HepG2 (cell line): ENCODE measurements around the gene MFF. TPM values are rescaled to one million over a fixed set of nuclear protein-coding genes. Genes with fewer than 3 reads are reported as not detected.

Experiments used
- ATAC-seq: fragments of 200-7000 bp; cut with Tn5 transposase; 3 replicates; pipeline ENCODE4 v1.9.1; 2020; ENCODE audit warnings: mild to moderate bottlenecking, moderate library complexity
- BruUV-seq: library from RNA; stranded (reverse); fragments of 400-500 nt; replicated peaks from 2 replicates; lab custom pipeline; 2021; lab: Mats Ljungman, UMichigan
- CTCF ChIA-PET: fragments of 300-600 bp; formaldehyde crosslinking; extraction: SDS; loops from one replicate; lab custom pipeline; 2021; ENCODE audit warnings: low total read pairs, inconsistent platforms, low intra/inter-chr PET ratio; lab: Yijun Ruan, JAX
- POLR2A ChIA-PET: fragments of 350-600 bp; sonication (Branson Sonifier 250); formaldehyde crosslinking; loops from one replicate; lab custom pipeline; 2020; ENCODE audit warnings: antibody characterized with exemption, inconsistent platforms; lab: Yijun Ruan, JAX
- DNase-seq: peaks from one replicate; pipeline ENCODE4 v3.0.0-alpha.2; 2015; ENCODE audit warnings: low spot score
- FAIRE-seq: peaks from 3 replicates; lab custom pipeline; 2011; peaks lifted over from hg19 to GRCh38; lab: Jason Lieb, UNC
- H2AFZ ChIP-seq: one replicate; pipeline ENCODE4 v1.6.1; 2011; ENCODE audit warnings: low read length, inconsistent platforms
- H3K27ac ChIP-seq: fragments of 300-600 bp; 3 replicates; pipeline ENCODE4 v1.8.0; 2011; ENCODE audit warnings: mixed run types, mild to moderate bottlenecking, mixed read lengths, low read length, inconsistent platforms; ENCODE audit not compliant: insufficient read depth; ENCODE audit errors: extremely low read length
- H3K27me3 ChIP-seq, 2 experiments: fragments of 200-600 bp in 1 of 2; 2 replicates in 1 of 2; 3 replicates in 1 of 2; pipeline versions ENCODE4 v1.6.0 to v1.8.0; 2011; ENCODE audit warnings: low read length in 2 of 2, mild to moderate bottlenecking in 2 of 2, moderate library complexity in 2 of 2, inconsistent platforms in 1 of 2; ENCODE audit not compliant: insufficient read depth in 2 of 2, control insufficient read depth in 1 of 2
- H3K36me3 ChIP-seq, 2 experiments: fragments of 200-600 bp in 1 of 2; replicated peaks in 1 of 2; 2 replicates in 1 of 2; 3 replicates in 1 of 2; pipeline versions ENCODE4 v1.5.1 to v1.8.0; 2011; ENCODE audit warnings: low read length in 2 of 2, inconsistent platforms in 1 of 2; ENCODE audit not compliant: insufficient read depth in 2 of 2, control insufficient read depth in 1 of 2
- H3K4me1 ChIP-seq: 2 replicates; pipeline ENCODE4 v1.5.1; 2012; ENCODE audit warnings: low read length, inconsistent platforms; ENCODE audit not compliant: insufficient read depth
- H3K4me2 ChIP-seq: 2 replicates; pipeline ENCODE4 v1.6.0; 2011; ENCODE audit warnings: low read depth, low read length, inconsistent platforms
- H3K4me3 ChIP-seq, 3 experiments: fragments of 200-600 bp in 1 of 3; sonication (generic), shearing (Covaris generic) in 1 of 3; replicated peaks in 1 of 3; 2 replicates each; pipeline ENCODE4 v1.5.1; 2011 to 2016; ENCODE audit warnings: low read length in 3 of 3, inconsistent platforms in 2 of 3, low read depth in 2 of 3, mild to moderate bottlenecking in 2 of 3, control low read depth in 1 of 3, mixed read lengths in 1 of 3; ENCODE audit not compliant: insufficient read depth in 1 of 3
- H3K79me2 ChIP-seq: one replicate; pipeline ENCODE4 v1.6.1; 2011; ENCODE audit warnings: low read length, inconsistent platforms; ENCODE audit not compliant: insufficient read depth
- H3K9ac ChIP-seq: 2 replicates; pipeline ENCODE4 v1.6.0; 2011; ENCODE audit warnings: mild to moderate bottlenecking, low read depth, low read length, inconsistent platforms; ENCODE audit not compliant: insufficient read depth
- H3K9me3 ChIP-seq: 2 replicates; pipeline ENCODE4 v1.5.1; 2012; ENCODE audit warnings: mild to moderate bottlenecking, low read length
- H4K20me1 ChIP-seq: 2 replicates; pipeline ENCODE4 v1.6.0; 2011; ENCODE audit warnings: inconsistent platforms, mild to moderate bottlenecking, low read length, moderate library complexity; ENCODE audit not compliant: insufficient read depth
- ELF4 ChIP-seq: sonication (generic); formaldehyde crosslinking; IDR thresholded peaks from 2 replicates; pipeline ENCODE4 v1.5.0; 2020; ENCODE audit warnings: missing genetic modification reagents, mild to moderate bottlenecking, moderate library complexity, borderline replicate concordance
- HOXA5 ChIP-seq: sonication (generic); formaldehyde crosslinking; IDR thresholded peaks from 2 replicates; pipeline ENCODE4 v1.4.0; 2020; ENCODE audit warnings: missing genetic modification reagents
- TARDBP ChIP-seq: sonication (generic); formaldehyde crosslinking; IDR thresholded peaks from 2 replicates; pipeline ENCODE4 v1.8.0; 2022; ENCODE audit warnings: mild to moderate bottlenecking, missing genetic modification reagents
- ZBTB21 ChIP-seq: sonication (generic); formaldehyde crosslinking; IDR thresholded peaks from 2 replicates; pipeline ENCODE4 v1.4.0; 2020; ENCODE audit warnings: missing genetic modification reagents
- ZNF746 ChIP-seq: sonication (generic); formaldehyde crosslinking; IDR thresholded peaks from 2 replicates; pipeline ENCODE4 v1.8.0; 2022; ENCODE audit warnings: mild to moderate bottlenecking, missing genetic modification reagents
- WGBS: methylation state at CpG from one replicate; pipeline ENCODE4 v1.1.6; 2017; ENCODE audit warnings: low lambda C conversion rate; 5-methylcytosine and 5-hydroxymethylcytosine counted together
- in situ Hi-C: cut with HindIII; loops from 2 replicates; pipeline ENCODE4 v1.10.0; 2017; ENCODE audit warnings: low pct_unique_long_range_greater_than_20kb; ENCODE audit not compliant: extremely low pct_ligation_motif_present
- intact Hi-C: fragments of 100-400 bp; cut with micrococcal nuclease; formaldehyde crosslinking; loops from one replicate; pipeline ENCODE4 v1.10.0; 2022; ENCODE audit not compliant: unreplicated experiment
- polyA plus RNA-seq, 8 experiments: library from polyadenylated mRNA; depleted of rRNA in 3 of 8; stranded (reverse) in 7 of 8; unstranded in 1 of 8; fragments of >200 nt; fragmentation: Illumina TruSeq in 4 of 8; extraction: Trizol in 4 of 8; gene quantifications; 2 replicates each; pipeline versions ENCODE4 v1.2.1 to v1.2.3, GENCODE V29; 2011 to 2016; ENCODE audit warnings: low read depth in 4 of 8, missing spikeins in 1 of 8, mixed read lengths in 1 of 8; ENCODE audit not compliant: insufficient read depth in 1 of 8
- total RNA-seq, 5 experiments: library from RNA; depleted of rRNA; stranded (reverse); fragments of >200 nt; fragmentation: Illumina TruSeq; extraction: Trizol; gene quantifications; 2 replicates each; pipeline ENCODE4 v1.2.3, GENCODE V29; 2016; ENCODE audit warnings: low read depth in 1 of 5

The MFF gene
- total and polyA plus RNA-seq, 2 of the 13 experiments (the other 11 are each of a cell fraction or from before 2014, with no cell fraction given) = 81.9 to 156 TPM

DNA sequence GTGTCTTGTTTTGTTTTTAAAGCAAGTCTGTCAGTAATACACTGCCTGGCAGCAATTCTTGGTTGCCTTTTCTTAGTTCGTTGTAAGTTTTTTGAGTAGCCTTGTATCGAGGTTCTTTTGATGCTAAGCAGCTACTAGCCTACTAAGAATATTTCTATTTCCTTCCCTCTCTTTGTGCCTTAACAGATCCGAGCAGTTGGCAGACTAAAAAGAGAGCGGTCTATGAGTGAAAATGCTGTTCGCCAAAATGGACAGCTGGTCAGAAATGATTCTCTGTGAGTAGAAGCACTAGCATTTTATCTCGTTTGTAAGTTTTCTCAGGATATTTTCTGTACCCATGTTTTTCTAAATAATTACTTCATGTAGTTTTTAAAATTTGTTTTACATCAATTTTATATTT lies 15.1 kb downstream of the MFF start:
- Histone ChIP-seq H3K79me2 (no peaks in the 10 kb centered on the region), H3K9ac (no peak overlapping the region), H3K27me3 (no peaks in the 10 kb centered on the region), H4K20me1 (no peaks in the 10 kb centered on the region), H2AFZ (no peak overlapping the region), H3K27ac (no peak overlapping the region), H3K4me1 (peaks cover 31% of the 10 kb centered on the region), H3K4me3 (no peak overlapping the region), H3K36me3 (peaks cover 3 to 34% of the 10 kb centered on the region in 2 experiments; a peak in 4 of 5 replicates), H3K9me3 (no peaks in the 10 kb centered on the region), H3K4me2 (no peak overlapping the region)
- intact Hi-C loops (loop anchor here (10.0 kb wide), 1 partner anchor 135 kb away; the partner anchor contains the start of gene AGFG1), in situ Hi-C loops (no loop called here)
- FAIRE-seq (no peak), DNase-seq (no peak), ATAC-seq (no peak)
- no peak for TF ChIP-seq ZBTB21 (CRISPR knock-in tag)
- ChIA-PET CTCF (no interaction called here), POLR2A (interaction anchor here (1.0 to 4.8 kb wide), 3 partner anchors 8 to 304 kb away, joined by 4 to 33 read pairs (median 11); partner anchors contain the start of gene MFF)
- no TSS peak for BruUV-seq
- 85% methylated on average over 6 of the region's 6 CpGs for WGBS

DNA sequence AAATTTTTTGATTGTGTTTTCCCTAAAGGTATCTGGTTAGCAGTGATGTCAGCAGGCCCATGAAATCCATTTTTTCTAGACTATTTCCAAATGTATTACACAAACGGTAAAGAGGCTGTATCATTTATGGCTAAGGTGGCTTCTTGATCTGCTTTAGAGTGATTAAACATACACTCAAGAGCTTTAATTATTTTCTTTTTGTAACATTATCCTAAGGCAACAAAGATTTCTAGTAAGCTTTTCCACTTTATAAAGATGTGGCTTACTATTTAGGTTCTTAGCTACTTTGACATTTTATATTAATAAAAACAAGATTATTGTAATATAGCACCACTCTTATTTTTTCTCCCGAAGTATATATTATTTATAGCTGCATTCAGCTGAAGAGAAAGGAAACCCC lies 16.5 kb downstream of the MFF start:
- no peak for ATAC-seq
- POLR2A ChIA-PET = no interaction called here

More for the DNA sequence above, 16.5 kb downstream of the MFF start:
- Histone ChIP-seq H3K9ac (no peak overlapping the region), H3K4me2 (no peak overlapping the region), H3K27me3 (no peaks in the 10 kb centered on the region)
- DNase-seq = no peak
- 95% methylated on average over 2 of the region's 2 CpGs for WGBS
- TF ChIP-seq ELF4 (CRISPR knock-in tag) = no peak
- no peak for TF ChIP-seq HOXA5 (CRISPR knock-in tag)
- no peak for TF ChIP-seq ZNF746 (CRISPR knock-in tag)
- no peak for TF ChIP-seq TARDBP (CRISPR knock-in tag)
- TF ChIP-seq, all 625 proteins: peak for 0
- Histone ChIP-seq H3K79me2 (no peaks in the 10 kb centered on the region), H4K20me1 (no peaks in the 10 kb centered on the region), H3K4me1 (peaks cover 31% of the 10 kb centered on the region), H3K36me3 (peaks cover 4 to 30% of the 10 kb centered on the region in 2 experiments; a peak in 4 of 5 replicates), H3K27ac (no peak overlapping the region), H2AFZ (no peak overlapping the region), H3K9me3 (no peaks in the 10 kb centered on the region), H3K4me3 (no peak overlapping the region)
- CTCF ChIA-PET = no interaction called here
- in situ Hi-C loops (no loop called here), intact Hi-C loops (loop anchor here (10.0 kb wide), 1 partner anchor 133 kb away; the partner anchor contains the start of gene AGFG1)
- no peak for FAIRE-seq
- BruUV-seq = TSS peak; percentile 21
